Right lobe of liver (tissue), 4 donors: Measurements from ENCODE around the gene ZNF845.

Experiments
- CTCF ChIP-seq, 4 donors: fragments of 200-600 bp in 3 of 4; fragments of 450-650 bp in 1 of 4; IDR thresholded peaks; one replicate each; pipeline versions ENCODE4 v1.5.1 to v1.8.0; 2016 to 2022; ENCODE audit warnings: antibody characterized with exemption in 4 of 4, mild to moderate bottlenecking in 2 of 4
- POLR2A ChIP-seq: fragments of 450-650 bp; IDR thresholded peaks from one replicate; pipeline ENCODE4 v1.6.1; 2017; ENCODE audit warnings: antibody characterized with exemption, mild to moderate bottlenecking
- donor health status: DM: no; HTN: no; CAD: no.
- donor health status: DM: no; HTN: no; CAD: no.
- donor health status: DM: no; HTN: yes; CAD: no.

GRCh38 chr19:53374288-53374687, 40.7 kb downstream of the ZNF845 start:
- no peak for TF ChIP-seq CTCF (IDR thresholded peaks at IDR 0.05)
- no peak for TF ChIP-seq POLR2A
